Fibroblast of the aortic adventitia (primary cell): Measurements from ENCODE around the gene TRAPPC4. TPM values are rescaled to one million over a fixed set of nuclear protein-coding genes. Genes with fewer than 3 reads are reported as not detected.

ENCODE experiments used
- DNase-seq: peaks from one replicate; pipeline ENCODE4 v3.0.0-alpha.2; 2010; ENCODE audit warnings: low read depth
- H3K4me3 ChIP-seq: 2 replicates; pipeline ENCODE4 v1.5.1; 2011; ENCODE audit warnings: low read depth, mild to moderate bottlenecking, control low read depth, low read length, moderate library complexity
- CTCF ChIP-seq: IDR thresholded peaks from 2 replicates; pipeline ENCODE4 v1.5.1; 2011; ENCODE audit warnings: mild to moderate bottlenecking, low read length, control low read depth, inconsistent platforms; ENCODE audit not compliant: insufficient read depth
- total RNA-seq: library from RNA; depleted of rRNA; stranded (reverse); fragments of >200 nt; gene quantifications from 2 replicates; pipeline ENCODE4 v1.2.3, GENCODE V29; 2012; ENCODE audit warnings: low replicate concordance

TRAPPC4 gene
- total RNA-seq, 1 donor, result 79.9 TPM

- no peak for TF ChIP-seq CTCF
- no peak overlapping the region for H3K4me3 ChIP-seq
- DNase-seq, result no peak
Measured at GRCh38 chr11:119047205-119047604, 28.6 kb downstream of the TRAPPC4 start.

GRCh38 chr11:119048644-119049043 is 30.1 kb downstream of the TRAPPC4 start:
- H3K4me3 ChIP-seq, result no peak overlapping the region
- DNase-seq, result no peak
- TF ChIP-seq CTCF, result no peak

GRCh38 chr11:119049081-119049480 is 30.5 kb downstream of the TRAPPC4 start:
- no peak for DNase-seq
- H3K4me3 ChIP-seq, result no peak overlapping the region
- no peak for TF ChIP-seq CTCF

GRCh38 chr11:119051440-119052162 is 33.0 kb downstream of the TRAPPC4 start:
- DNase-seq, result no peak
- TF ChIP-seq CTCF, result no peak
- H3K4me3 ChIP-seq, result no peak overlapping the region

GRCh38 chr11:119052163-119052814 is 33.7 kb downstream of the TRAPPC4 start:
- no peak for TF ChIP-seq CTCF
- no peak overlapping the region for H3K4me3 ChIP-seq
- no peak for DNase-seq

GRCh38 chr11:119054418-119054817 is 35.9 kb downstream of the TRAPPC4 start:
- H3K4me3 ChIP-seq, result no peak overlapping the region
- TF ChIP-seq CTCF, result no peak
- DNase-seq, result no peak
